Measurements from ENCODE around the gene CARD11.

DNA sequence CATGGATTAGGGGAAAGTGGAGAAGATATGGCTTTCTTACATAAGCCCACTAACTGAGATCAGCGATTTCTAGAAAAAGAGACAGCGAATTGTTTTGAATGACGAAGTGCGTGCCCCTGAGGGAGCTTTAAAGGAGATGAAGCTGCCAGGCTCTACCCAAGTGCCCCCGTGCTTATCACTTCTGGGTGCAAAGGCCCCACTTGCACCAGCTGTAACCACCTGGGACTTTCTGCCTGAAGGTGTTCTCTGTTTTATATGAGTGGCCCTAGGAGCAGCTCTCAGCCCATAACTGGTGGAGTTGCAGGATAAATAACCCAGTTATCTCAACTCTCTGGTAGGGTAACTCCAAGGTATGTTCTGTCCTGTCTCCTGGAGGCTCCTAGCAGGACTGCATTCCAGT is 20.4 kb upstream of the CARD11 start:
- no peak for TF ChIP-seq CTCF (conservative IDR thresholded peaks at IDR 0.05 in 1 of 2, IDR thresholded peaks at IDR 0.05 in 1 of 2; ENCODE audit: extremely low read depth in 1 of 2, insufficient read depth in 1 of 2, low read depth in 1 of 2, low read length in 2 of 2)
- no peak for TF ChIP-seq EZH2 (IDR thresholded peaks at IDR 0.05; ENCODE audit: borderline replicate concordance, low read length)
